DOHH2 (cell line): ENCODE results near the gene RBM24.

ENCODE experiments used
- H3F3A ChIP-seq: fragments of 200-600 bp; sonication (generic), shearing (Covaris generic); 2 replicates; pipeline ENCODE4 v1.6.0; 2016; ENCODE audit warnings: antibody characterized with exemption, mild to moderate bottlenecking; ENCODE audit not compliant: control insufficient read depth, insufficient read depth
- H3K27ac ChIP-seq: fragments of 200-600 bp; sonication (generic); 2 replicates; pipeline ENCODE4 v1.5.1; 2014; ENCODE audit warnings: low read depth, mild to moderate bottlenecking, low read length, moderate library complexity
- H3K27me3 ChIP-seq: fragments of 200-600 bp; sonication (generic); 2 replicates; pipeline ENCODE4 v1.6.1; 2014; ENCODE audit warnings: mild to moderate bottlenecking, low read length, mixed read lengths; ENCODE audit not compliant: control insufficient read depth
- H3K36me3 ChIP-seq: fragments of 200-600 bp; sonication (generic); 2 replicates; pipeline ENCODE4 v1.6.1; 2014; ENCODE audit warnings: mild to moderate bottlenecking, low read length, moderate library complexity, mixed read lengths; ENCODE audit not compliant: control insufficient read depth
- H3K4me1 ChIP-seq: fragments of 200-600 bp; sonication (generic); 2 replicates; pipeline ENCODE4 v1.6.1; 2014; ENCODE audit warnings: mild to moderate bottlenecking, low read length, mixed read lengths; ENCODE audit not compliant: control insufficient read depth
- H3K4me2 ChIP-seq: fragments of 200-600 bp; sonication (generic); 2 replicates; pipeline ENCODE4 v1.6.0; 2014; ENCODE audit warnings: mild to moderate bottlenecking, low read length, moderate library complexity
- H3K4me3 ChIP-seq: fragments of 200-600 bp; sonication (generic); 2 replicates; pipeline ENCODE4 v1.5.1; 2014; ENCODE audit warnings: mild to moderate bottlenecking, low read length, mixed read lengths
- H3K79me2 ChIP-seq: fragments of 200-600 bp; sonication (generic); 2 replicates; pipeline ENCODE4 v1.6.1; 2014; ENCODE audit warnings: mild to moderate bottlenecking, low read length, mixed read lengths; ENCODE audit not compliant: control insufficient read depth
- H3K9me2 ChIP-seq: fragments of 200-600 bp; sonication (generic); replicated peaks from 2 replicates; pipeline ENCODE4 v1.6.1; 2014; ENCODE audit warnings: mild to moderate bottlenecking, low read length, mixed read lengths; ENCODE audit not compliant: control insufficient read depth
- H3K9me3 ChIP-seq: fragments of 200-600 bp; sonication (generic); 2 replicates; pipeline ENCODE4 v1.6.1; 2014; ENCODE audit warnings: antibody characterized with exemption, low read length, mixed read lengths; ENCODE audit not compliant: control insufficient read depth, insufficient read depth
- H4K20me1 ChIP-seq: fragments of 200-600 bp; sonication (generic); 2 replicates; pipeline ENCODE4 v1.6.0; 2014; ENCODE audit warnings: low read depth, mild to moderate bottlenecking, antibody characterized with exemption, low read length, moderate library complexity; ENCODE audit not compliant: control insufficient read depth, insufficient read depth
- CTCF ChIP-seq: fragments of 200-600 bp; sonication (generic); IDR thresholded peaks from one replicate; pipeline ENCODE4 v1.5.1; 2014; ENCODE audit warnings: antibody characterized with exemption, mild to moderate bottlenecking, low read depth, low read length; ENCODE audit not compliant: poor library complexity, severe bottlenecking
- EZH2phosphoT487 ChIP-seq: fragments of 200-600 bp; sonication (generic); IDR thresholded peaks from 2 replicates; pipeline ENCODE4 v1.6.1; 2017; ENCODE audit warnings: borderline replicate concordance, mild to moderate bottlenecking, antibody characterized with exemption, low read length, moderate library complexity, mixed read lengths

The RBM24 gene

GRCh38 chr6:17258749-17259148, 22.4 kb upstream of the RBM24 start:
- no peak overlapping the region for H3K4me2 ChIP-seq
- H3K36me3 ChIP-seq = no peaks in the 10 kb centered on the region
- no peaks in the 10 kb centered on the region for H3K4me1 ChIP-seq
- H3F3A ChIP-seq = no peaks in the 10 kb centered on the region
- no peaks in the 10 kb centered on the region for H3K79me2 ChIP-seq
- no peak for TF ChIP-seq CTCF
- no peak for TF ChIP-seq EZH2phosphoT487
- no peaks in the 10 kb centered on the region for H4K20me1 ChIP-seq
- H3K9me3 ChIP-seq = no peaks in the 10 kb centered on the region
- no peak overlapping the region for H3K27ac ChIP-seq
- H3K27me3 ChIP-seq = no peaks in the 10 kb centered on the region; the same call in 1 of the 2 replicates
- H3K9me2 ChIP-seq = no peaks in the 10 kb centered on the region
- H3K4me3 ChIP-seq = no peak overlapping the region

- no peaks in the 10 kb centered on the region for H3K9me2 ChIP-seq
- TF ChIP-seq CTCF (no peak), EZH2phosphoT487 (no peak)
- no peak overlapping the region for H3K4me3 ChIP-seq
- H4K20me1 ChIP-seq = no peaks in the 10 kb centered on the region
- no peaks in the 10 kb centered on the region for H3K4me1 ChIP-seq
- no peak overlapping the region for H3K4me2 ChIP-seq
- no peaks in the 10 kb centered on the region for H3F3A ChIP-seq
- no peak overlapping the region for H3K27ac ChIP-seq
- H3K79me2 ChIP-seq = no peaks in the 10 kb centered on the region
- no peaks in the 10 kb centered on the region for H3K27me3 ChIP-seq
- no peaks in the 10 kb centered on the region for H3K36me3 ChIP-seq
- H3K9me3 ChIP-seq = no peaks in the 10 kb centered on the region
Observed at GRCh38 chr6:17265570-17265969, 15.6 kb upstream of the RBM24 start.

GRCh38 chr6:17267566-17267965, 13.6 kb upstream of the RBM24 start:
- H3K4me1 ChIP-seq = no peaks in the 10 kb centered on the region
- no peaks in the 10 kb centered on the region for H4K20me1 ChIP-seq
- H3K4me3 ChIP-seq = no peak overlapping the region
- H3K9me2 ChIP-seq = no peaks in the 10 kb centered on the region
- no peaks in the 10 kb centered on the region for H3F3A ChIP-seq
- no peak overlapping the region for H3K4me2 ChIP-seq
- H3K79me2 ChIP-seq = no peaks in the 10 kb centered on the region
- H3K9me3 ChIP-seq = no peaks in the 10 kb centered on the region
- no peaks in the 10 kb centered on the region for H3K36me3 ChIP-seq
- no peaks in the 10 kb centered on the region for H3K27me3 ChIP-seq
- H3K27ac ChIP-seq = no peak overlapping the region
- TF ChIP-seq CTCF (no peak), EZH2phosphoT487 (no peak)

- Histone ChIP-seq H3K27ac (no peak overlapping the region), H3K27me3 (no peaks in the 10 kb centered on the region), H3F3A (no peaks in the 10 kb centered on the region), H4K20me1 (no peaks in the 10 kb centered on the region), H3K4me1 (no peaks in the 10 kb centered on the region), H3K36me3 (no peaks in the 10 kb centered on the region), H3K9me3 (no peaks in the 10 kb centered on the region), H3K79me2 (no peaks in the 10 kb centered on the region), H3K4me3 (no peak overlapping the region), H3K9me2 (no peaks in the 10 kb centered on the region), H3K4me2 (no peak overlapping the region)
- no peak for TF ChIP-seq CTCF
Observed at GRCh38 chr6:17268114-17268513, 13.0 kb upstream of the RBM24 start.
